A673 (cell line): ENCODE results near the gene CDC6. TPM values are rescaled to one million over a fixed set of nuclear protein-coding genes. Genes with fewer than 3 reads are reported as not detected.
A peak's percentile ranks its signal among the peaks of the same experiment; 100 is the strongest.

Experiments used
- BruUV-seq: library from RNA; stranded (reverse); fragments of 400-500 nt; replicated peaks from 2 replicates; lab custom pipeline; 2021; lab: Mats Ljungman, UMichigan
- CTCF ChIA-PET: fragments of 300-600 bp; sonication (Branson Sonifier 250); formaldehyde crosslinking; loops from one replicate; lab custom pipeline; 2022; ENCODE audit warnings: antibody characterized with exemption; lab: Charles Lee
- POLR2A ChIA-PET: fragments of 300-600 bp; sonication (Branson Sonifier 250); formaldehyde crosslinking; loops from one replicate; lab custom pipeline; 2022; ENCODE audit warnings: antibody characterized with exemption; ENCODE audit not compliant: low non-redundant PET; lab: Charles Lee
- DNase-seq: peaks from one replicate; pipeline ENCODE4 v3.0.0-alpha.2; 2015; ENCODE audit warnings: low spot score
- H3K27ac ChIP-seq: fragments of 200-600 bp; sonication (generic); 2 replicates; pipeline ENCODE4 v1.5.1; 2016; ENCODE audit warnings: mixed run types, low read depth, mild to moderate bottlenecking, mixed read lengths, antibody characterized with exemption, low read length; ENCODE audit not compliant: poor library complexity, severe bottlenecking
- H3K27me3 ChIP-seq: fragments of 200-600 bp; sonication (generic); replicated peaks from 2 replicates; pipeline ENCODE4 v1.6.1; 2017; ENCODE audit warnings: mixed run types, low read depth, mild to moderate bottlenecking, mixed read lengths, antibody characterized with exemption, low read length; ENCODE audit not compliant: insufficient read depth, poor library complexity
- H3K36me3 ChIP-seq: fragments of 200-600 bp; sonication (generic); 2 replicates; pipeline ENCODE4 v1.6.1; 2016; ENCODE audit warnings: mixed run types, mild to moderate bottlenecking, mixed read lengths, antibody characterized with exemption, low read length; ENCODE audit not compliant: insufficient read depth, poor library complexity, severe bottlenecking
- H3K4me1 ChIP-seq: fragments of 200-600 bp; sonication (generic); 2 replicates; pipeline ENCODE4 v1.6.1; 2017; ENCODE audit warnings: mixed run types, mild to moderate bottlenecking, mixed read lengths, antibody characterized with exemption, low read length; ENCODE audit not compliant: insufficient read depth, poor library complexity, severe bottlenecking
- H3K4me3 ChIP-seq: fragments of 200-600 bp; sonication (generic); 2 replicates; pipeline ENCODE4 v1.5.1; 2016; ENCODE audit warnings: low read depth, mixed run types, mild to moderate bottlenecking, mixed read lengths, low read length; ENCODE audit not compliant: poor library complexity, severe bottlenecking
- H3K9me3 ChIP-seq: fragments of 200-600 bp; sonication (generic); 2 replicates; pipeline ENCODE4 v1.6.1; 2016; ENCODE audit warnings: mixed run types, low read depth, mild to moderate bottlenecking, mixed read lengths, antibody characterized with exemption, low read length; ENCODE audit not compliant: poor library complexity, severe bottlenecking
- CTCF ChIP-seq: fragments of 300-800, 200-600 bp; sonication (generic); conservative IDR thresholded peaks from 2 replicates; pipeline ENCODE4 v1.5.1; 2017; ENCODE audit warnings: low read depth, mild to moderate bottlenecking, antibody characterized with exemption, low read length, moderate library complexity, mixed read lengths
- EZH2 ChIP-seq: fragments of 200-600 bp; sonication (generic); IDR thresholded peaks from 2 replicates; pipeline ENCODE4 v1.6.1; 2017; ENCODE audit warnings: borderline replicate concordance, low read depth, mild to moderate bottlenecking, mixed read lengths, antibody characterized with exemption, low read length; ENCODE audit not compliant: poor library complexity, severe bottlenecking
- intact Hi-C: fragments of 100-400 bp; cut with micrococcal nuclease; formaldehyde crosslinking; loops from one replicate; pipeline ENCODE4 v1.10.0; 2022; ENCODE audit not compliant: unreplicated experiment
- total RNA-seq: library from RNA; stranded (reverse); gene quantifications from 2 replicates; pipeline ENCODE4 v1.2.3, GENCODE V29; 2021

The CDC6 gene
- total RNA-seq, 1 experiment from 2014 or later = 85.7 TPM

GRCh38 chr17:40350689-40351358 lies 63.1 kb downstream of the CDC6 start:
- ChIA-PET POLR2A (interaction anchor here (0.7 kb wide), 1 partner anchor 183 kb away, joined by 3 read pairs; no protein-coding TSS in a partner anchor), CTCF (interaction anchor here (0.5 to 0.7 kb wide), 3 partner anchors 18 to 91 kb away, joined by 3 to 12 read pairs (median 5); no protein-coding TSS in a partner anchor)
- TF ChIP-seq CTCF = no peak
- TF ChIP-seq EZH2 = no peak
- peak; percentile 49 for DNase-seq
- Histone ChIP-seq H3K36me3 (peaks cover 13% of the 10 kb centered on the region), H3K9me3 (no peaks in the 10 kb centered on the region), H3K27ac (peak overlapping the region; percentile 79), H3K4me1 (peaks cover 56% of the 10 kb centered on the region), H3K4me3 (peak overlapping the region; percentile 10), H3K27me3 (no peaks in the 10 kb centered on the region)
- no TSS peak for BruUV-seq
- intact Hi-C loops = loop anchor here (5.0 to 10.0 kb wide), 2 partner anchors 149 to 214 kb away; partner anchors contain the start of gene CCR7

GRCh38 chr17:40351359-40352236 lies 63.9 kb downstream of the CDC6 start:
- Histone ChIP-seq H3K4me3 (no peak overlapping the region), H3K4me1 (peaks cover 48% of the 10 kb centered on the region), H3K27me3 (no peaks in the 10 kb centered on the region), H3K9me3 (no peaks in the 10 kb centered on the region), H3K36me3 (peaks cover 13% of the 10 kb centered on the region), H3K27ac (peak overlapping the region; percentile 79)
- BruUV-seq = no TSS peak
- intact Hi-C loops = loop anchor here (5.0 to 10.0 kb wide), 2 partner anchors 149 to 213 kb away; partner anchors contain the start of gene CCR7
- POLR2A ChIA-PET = interaction anchor here (0.7 kb wide), 1 partner anchor 182 kb away, joined by 3 read pairs; no protein-coding TSS in a partner anchor
- no peak for DNase-seq
- TF ChIP-seq EZH2 (no peak), CTCF (no peak)
- CTCF ChIA-PET = interaction anchor here (0.6 to 1.3 kb wide), 3 partner anchors 17 to 59 kb away, joined by 3 to 12 read pairs (median 5); no protein-coding TSS in a partner anchor

DNA sequence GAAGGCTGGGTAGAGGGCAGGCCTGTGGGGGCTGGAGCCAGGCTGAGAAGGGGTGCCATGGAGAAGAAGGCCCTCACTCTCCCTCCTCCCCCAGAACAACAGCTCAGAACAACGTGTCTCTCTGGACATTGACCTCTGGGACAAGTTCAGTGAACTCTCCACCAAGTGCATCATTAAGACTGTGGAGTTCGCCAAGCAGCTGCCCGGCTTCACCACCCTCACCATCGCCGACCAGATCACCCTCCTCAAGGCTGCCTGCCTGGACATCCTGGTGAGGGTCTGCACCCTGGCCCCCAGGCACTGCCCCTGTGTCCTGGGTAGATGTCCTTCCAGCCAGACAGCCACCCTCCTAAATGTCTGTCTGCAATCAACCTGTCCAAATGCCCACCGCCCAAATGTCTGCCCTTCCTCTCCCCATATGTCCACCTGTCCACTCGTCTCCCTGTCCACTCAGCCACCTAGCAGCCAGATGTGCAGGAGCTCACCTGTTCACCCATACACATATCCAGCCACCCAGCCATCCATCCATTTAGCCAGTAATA lies 64.6 kb downstream of the CDC6 start:
- peaks cover 42% of the 10 kb centered on the region for H3K4me1 ChIP-seq
- BruUV-seq = no TSS peak
- ChIA-PET POLR2A (no interaction called here), CTCF (interaction anchor here (1.3 kb wide), 1 partner anchor 45 kb away, joined by 3 read pairs; no protein-coding TSS in a partner anchor)
- H3K27me3 ChIP-seq = no peaks in the 10 kb centered on the region
- TF ChIP-seq CTCF (no peak), EZH2 (no peak)
- H3K27ac ChIP-seq = peak overlapping the region; percentile 79
- intact Hi-C loops = loop anchor here (5.0 to 10.0 kb wide), 2 partner anchors 150 to 212 kb away; partner anchors contain the start of gene CCR7
- DNase-seq = no peak
- peaks cover 13% of the 10 kb centered on the region for H3K36me3 ChIP-seq
- H3K4me3 ChIP-seq = no peak overlapping the region
- no peaks in the 10 kb centered on the region for H3K9me3 ChIP-seq
